Activated T-helper 1 cell treated with anti-CD3 and anti-CD28 coated beads, Interleukin-2, amount 50 U/mL, for 16 hours (primary cell): Measurements from ENCODE around the gene PDZD7.

ENCODE experiments used
- DNase-seq, 2 donors: peaks; one replicate each; pipeline ENCODE4 v3.0.0-alpha.2; 2020; ENCODE audit warnings: low read depth in 1 of 2, low spot score in 1 of 2

PDZD7 gene

GRCh38 chr10:101020427-101021075, 10.4 kb downstream of the PDZD7 start:
- no peak for DNase-seq

DNA sequence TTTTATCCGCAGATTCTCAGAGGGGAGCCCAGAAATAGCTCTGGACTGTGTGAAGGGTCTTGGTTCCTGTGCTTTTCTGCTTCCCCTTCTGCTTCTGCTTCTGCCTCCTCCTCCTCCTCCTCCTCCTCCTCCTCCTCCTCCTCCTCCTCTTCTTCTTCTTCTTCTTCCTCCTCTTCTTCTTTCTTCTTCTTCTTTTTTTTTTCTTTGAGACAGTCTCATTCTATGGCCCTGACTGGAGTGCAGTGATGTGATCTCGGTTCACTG, 11.6 kb downstream of the PDZD7 start:
- DNase-seq, result no peak

GRCh38 chr10:101018600-101019439, 12.1 kb downstream of the PDZD7 start:
- DNase-seq, result peak; percentile 49 to 53

DNA sequence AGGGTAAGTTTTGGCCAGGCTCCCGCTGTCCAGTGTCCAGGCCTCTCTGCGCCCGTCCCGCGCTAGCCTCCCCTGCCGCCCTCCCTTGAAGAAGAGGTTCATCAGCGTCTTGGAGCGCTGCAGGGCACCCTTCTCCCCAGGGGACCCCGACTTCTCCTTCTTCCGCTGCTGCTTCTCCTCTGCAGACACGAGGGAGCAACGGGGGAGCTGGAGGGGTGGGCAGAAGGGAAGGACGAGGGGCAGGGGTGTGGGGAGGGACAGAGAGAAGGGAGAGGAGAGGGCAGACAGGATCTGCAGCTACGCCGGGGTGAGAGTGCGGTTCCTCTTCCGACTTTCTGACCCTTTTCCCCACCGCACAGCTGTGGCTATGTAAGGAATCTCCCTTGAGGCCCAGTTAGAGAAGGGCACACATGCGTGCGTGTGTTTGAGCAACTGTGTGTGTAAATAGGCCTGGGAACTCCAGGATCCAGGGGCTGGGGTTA, 12.8 kb downstream of the PDZD7 start:
- DNase-seq, result no peak

DNA sequence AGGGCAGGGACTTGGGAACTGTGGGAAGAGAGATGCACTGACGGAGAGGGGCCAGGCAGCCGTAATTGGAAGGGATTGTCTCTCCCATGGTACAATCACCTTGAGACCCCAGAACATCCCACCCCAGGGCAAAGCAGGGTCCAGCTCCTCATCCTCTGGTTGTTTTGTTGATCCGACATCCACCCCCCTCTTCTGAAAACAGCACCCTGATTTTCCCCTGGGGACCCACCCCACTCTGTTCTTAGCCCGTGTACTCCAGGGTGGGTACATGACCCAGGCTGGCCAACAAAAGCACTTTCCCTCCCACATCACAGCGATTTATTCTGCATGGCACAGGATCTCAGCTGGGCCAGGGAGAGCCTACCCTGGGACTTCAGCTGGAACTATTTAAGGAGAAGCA, 14.1 kb downstream of the PDZD7 start:
- no peak for DNase-seq

- DNase-seq, result no peak
Observed at GRCh38 chr10:101015582-101015973, 15.4 kb downstream of the PDZD7 start.

DNA sequence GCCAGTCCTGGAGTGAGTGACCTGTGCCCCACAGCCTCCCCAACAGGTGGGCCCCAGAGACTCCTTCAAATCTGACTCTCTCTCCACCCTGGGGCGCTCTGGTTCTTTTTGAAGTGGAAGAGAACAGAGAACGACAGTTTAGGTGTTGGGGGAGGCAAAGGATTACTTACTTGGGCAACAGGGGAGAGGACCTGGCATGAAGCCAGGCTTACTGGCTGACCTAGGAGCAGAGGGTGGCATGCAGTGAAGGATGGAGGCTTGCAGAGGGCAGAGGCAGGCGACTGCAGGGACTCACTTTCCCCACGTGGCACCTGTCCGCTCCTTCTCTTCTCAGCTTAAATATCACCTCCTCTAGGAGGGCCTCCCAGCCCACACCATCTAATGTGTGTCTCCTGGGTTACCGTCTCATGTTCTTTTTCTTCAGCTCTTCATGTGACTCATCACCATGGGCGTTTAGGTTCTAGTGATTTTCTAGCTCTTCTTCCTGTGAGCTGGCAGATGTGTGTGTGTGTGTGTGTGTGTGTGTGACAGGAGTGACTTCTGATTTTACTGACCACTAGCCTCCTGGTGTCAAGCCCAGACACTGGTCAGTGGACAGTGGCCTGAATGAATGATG, 15.9 kb downstream of the PDZD7 start:
- DNase-seq, result no peak

GRCh38 chr10:101014230-101014884, 16.6 kb downstream of the PDZD7 start:
- DNase-seq, result peak; percentile 42 to 68

DNA sequence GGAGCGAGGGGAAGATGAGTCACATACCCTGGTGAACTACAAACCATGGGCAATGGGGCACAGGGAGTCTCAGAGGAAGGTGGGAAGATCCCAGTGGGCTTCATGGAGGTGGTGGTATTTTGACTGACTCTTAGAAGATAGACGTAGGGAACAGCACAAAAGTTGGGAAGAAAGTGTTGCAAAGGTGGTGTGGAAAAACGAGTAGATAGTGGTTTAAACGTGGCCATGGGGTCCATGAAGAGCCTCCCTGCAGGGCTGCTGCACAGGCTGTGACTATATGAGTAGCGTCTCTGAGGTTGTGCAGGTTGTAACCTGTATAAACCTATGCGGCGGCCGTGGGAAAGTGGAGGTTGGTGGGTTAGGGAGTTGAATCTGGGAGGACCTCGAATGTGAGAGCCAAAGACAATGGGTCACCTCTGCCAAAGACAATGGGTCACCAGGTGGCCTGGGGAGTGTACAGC, 17.5 kb downstream of the PDZD7 start:
- no peak for DNase-seq

DNA sequence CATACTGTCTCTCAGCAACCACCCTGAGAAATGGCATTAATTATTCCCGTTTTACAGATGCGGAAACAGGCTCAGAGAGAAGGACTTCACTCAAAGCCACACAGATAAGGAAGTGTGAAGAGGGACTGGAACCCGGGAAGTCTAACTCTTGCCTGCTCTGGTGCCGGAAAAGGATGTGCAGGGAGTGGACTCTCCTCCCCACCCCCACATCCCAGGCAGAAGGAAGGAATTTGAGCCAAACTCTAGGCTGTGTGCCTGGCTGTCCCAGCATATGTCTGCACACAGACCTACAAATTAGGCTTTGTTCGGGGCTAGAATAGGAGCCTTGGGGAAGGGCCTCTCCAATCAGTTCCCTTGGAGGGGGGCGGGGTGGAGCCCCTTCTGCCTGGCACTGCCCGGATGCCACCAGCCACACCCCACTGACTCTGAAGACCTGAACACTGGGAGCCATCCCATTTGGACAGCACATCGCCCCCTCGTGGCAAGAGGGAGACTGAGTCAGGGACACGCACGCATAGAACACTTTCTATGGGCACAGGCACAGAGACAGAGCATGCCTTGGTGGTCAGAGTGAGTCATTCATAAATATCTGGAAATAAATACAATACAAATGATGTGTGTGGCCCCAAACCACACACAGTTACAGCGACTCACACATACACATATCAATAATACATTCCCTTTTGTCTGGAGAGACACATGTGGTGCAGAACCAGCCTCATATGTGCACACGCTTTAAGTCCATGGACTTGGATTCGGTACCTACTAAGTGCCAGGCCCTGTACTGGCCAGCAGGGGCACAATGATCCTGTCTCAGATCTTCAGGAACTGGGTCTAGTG, 18.2 kb downstream of the PDZD7 start:
- DNase-seq, result peak; percentile 63 to 66

- DNase-seq, result no peak
Observed at GRCh38 chr10:101011517-101012423, 19.2 kb downstream of the PDZD7 start.

DNA sequence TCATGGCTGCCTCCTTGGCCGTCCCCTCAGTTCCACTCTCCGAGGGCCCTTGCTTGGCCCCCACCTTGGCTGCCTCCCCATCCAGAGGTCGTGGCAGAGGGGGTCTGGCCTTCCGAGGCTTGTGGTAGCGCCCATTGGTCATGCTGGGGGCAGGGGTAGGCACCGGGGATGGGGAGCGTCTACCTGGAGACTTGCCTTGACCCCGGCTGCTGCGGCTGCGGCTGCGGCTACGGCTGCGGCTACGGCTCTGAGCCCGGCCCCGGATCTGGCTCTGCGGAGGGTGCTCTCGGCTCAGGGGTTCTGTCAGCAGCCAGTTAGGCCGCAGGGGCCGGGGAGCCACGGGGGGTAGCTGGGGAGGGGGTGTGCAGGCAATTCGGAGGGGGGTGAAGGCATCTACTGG, 20.6 kb downstream of the PDZD7 start:
- DNase-seq, result no peak

DNA sequence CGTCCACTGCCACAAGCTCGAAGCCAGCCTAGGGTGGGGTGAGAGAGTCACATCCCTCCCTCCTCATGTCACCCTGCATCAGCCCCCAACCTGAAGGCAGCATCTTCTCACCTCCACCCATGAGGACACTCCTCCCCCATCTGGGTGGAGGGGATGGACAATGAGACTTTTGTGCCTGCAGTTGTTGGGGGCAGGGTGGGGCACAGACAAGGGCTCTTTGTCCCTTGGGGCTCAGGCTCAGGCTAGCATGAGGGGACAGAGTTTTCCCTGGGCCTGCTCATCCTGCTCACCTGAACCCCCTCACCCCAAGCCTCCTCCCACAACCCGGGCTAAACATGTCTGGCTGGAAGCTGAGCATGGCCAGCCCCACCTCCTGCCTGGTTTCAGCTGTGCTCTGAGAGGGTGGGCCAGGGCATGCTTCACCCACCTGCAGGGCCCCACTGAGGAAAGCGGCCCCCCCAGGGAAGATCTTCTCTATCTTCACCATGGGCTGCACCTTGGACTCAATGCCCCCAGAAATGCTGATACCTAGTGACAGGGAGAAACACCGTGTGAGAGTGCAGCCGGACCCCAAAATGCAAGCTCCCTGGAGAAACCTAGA, 22.0 kb downstream of the PDZD7 start:
- DNase-seq, result no peak

DNA sequence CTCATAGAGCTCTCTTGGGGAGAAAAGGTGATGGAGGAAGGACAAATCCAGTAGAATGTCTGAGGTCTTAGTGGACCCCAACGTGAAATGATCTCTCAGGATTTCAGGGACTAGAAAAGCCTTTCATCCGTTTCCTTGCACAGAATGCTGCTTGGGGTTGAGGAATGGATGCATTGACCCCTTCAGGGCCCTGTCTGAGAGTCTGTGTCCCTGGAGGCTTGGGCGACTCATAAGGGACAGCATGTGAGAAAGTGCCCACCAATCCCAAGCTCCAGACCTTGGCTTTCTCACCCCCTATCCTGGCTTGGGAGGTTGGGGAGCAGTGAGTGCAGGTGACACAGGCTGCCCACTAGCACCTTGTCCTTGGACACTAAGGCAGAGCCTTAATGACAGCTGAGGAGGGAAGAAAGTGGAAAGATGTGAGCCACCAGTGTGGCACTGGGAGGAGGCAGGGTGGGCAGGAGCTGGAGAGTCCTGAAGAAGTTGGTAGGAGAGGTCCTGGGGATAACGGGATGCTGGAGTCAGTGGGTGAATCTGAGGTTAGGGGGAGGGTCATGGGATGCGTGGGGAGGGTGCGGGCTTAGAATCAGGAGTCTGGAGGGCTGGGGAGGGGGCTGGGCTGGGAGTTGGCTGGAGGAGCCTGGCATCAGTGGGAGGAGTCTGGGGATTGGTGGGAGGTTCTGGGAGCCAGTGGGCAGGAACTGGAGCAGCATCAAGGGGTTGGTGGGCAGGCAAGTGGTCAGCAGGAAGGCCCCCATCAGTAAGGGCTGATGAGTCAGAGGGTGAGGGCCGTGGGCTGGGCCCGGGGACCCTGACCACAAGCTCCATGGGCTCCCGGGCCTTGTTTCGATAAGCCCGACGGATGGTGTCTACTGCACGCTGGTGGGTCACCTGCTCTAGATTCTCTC, 22.8 kb downstream of the PDZD7 start:
- no peak for DNase-seq

GRCh38 chr10:101007099-101007711, 23.7 kb downstream of the PDZD7 start:
- no peak for DNase-seq

GRCh38 chr10:101006593-101007098, 24.3 kb downstream of the PDZD7 start:
- no peak for DNase-seq

- no peak for DNase-seq
Observed at GRCh38 chr10:101005869-101006567, 24.9 kb downstream of the PDZD7 start.
